ENCODE measurements around the gene C10orf88. TPM values are rescaled to one million over a fixed set of nuclear protein-coding genes. Genes with fewer than 3 reads are reported as not detected.

C10orf88 gene
- total RNA-seq, 3 donors from 2014 or later, result 5.0 to 7.4 (median 6.4) TPM

- intact Hi-C loops (cut with DNase I, micrococcal nuclease), result no loop called here
- ATAC-seq (no peak), DNase-seq (no peak)
- Histone ChIP-seq H3K36me3 (ENCODE audit: low read depth) (no peaks in the 10 kb centered on the region), H3K4me3 (no peak overlapping the region), H3K4me1 (ENCODE audit: low read depth) (no peaks in the 10 kb centered on the region), H3K9me3 (no peaks in the 10 kb centered on the region)
- no peak for TF ChIP-seq CTCF (IDR thresholded peaks at IDR 0.05)
Observed at GRCh38 chr10:122990278-122990677, 36.3 kb upstream of the C10orf88 start.

GRCh38 chr10:122988501-122988900 lies 34.5 kb upstream of the C10orf88 start:
- TF ChIP-seq CTCF (IDR thresholded peaks at IDR 0.05), result no peak
- Histone ChIP-seq H3K36me3 (ENCODE audit: low read depth) (no peaks in the 10 kb centered on the region), H3K4me1 (ENCODE audit: low read depth) (no peaks in the 10 kb centered on the region), H3K4me3 (no peak overlapping the region), H3K9me3 (no peaks in the 10 kb centered on the region)
- intact Hi-C loops (cut with DNase I, micrococcal nuclease), result no loop called here
- no peak for DNase-seq
- no peak for ATAC-seq

GRCh38 chr10:122986335-122986734 lies 32.3 kb upstream of the C10orf88 start:
- H3K4me3 ChIP-seq, result no peak overlapping the region
- no peak for DNase-seq
- no peak for TF ChIP-seq CTCF (IDR thresholded peaks at IDR 0.05)
- ATAC-seq, result no peak
- no peaks in the 10 kb centered on the region for H3K4me1 ChIP-seq (ENCODE audit: low read depth)
- H3K36me3 ChIP-seq (ENCODE audit: low read depth), result no peaks in the 10 kb centered on the region
- no peaks in the 10 kb centered on the region for H3K9me3 ChIP-seq
- intact Hi-C loops (cut with DNase I, micrococcal nuclease), result no loop called here

- Histone ChIP-seq H3K4me3 (no peak overlapping the region), H3K9me3 (no peaks in the 10 kb centered on the region), H3K4me1 (ENCODE audit: low read depth) (peaks cover 2% of the 10 kb centered on the region), H3K36me3 (ENCODE audit: low read depth) (no peaks in the 10 kb centered on the region)
- intact Hi-C loops (cut with DNase I, micrococcal nuclease), result no loop called here
- no peak for ATAC-seq
- TF ChIP-seq CTCF (IDR thresholded peaks at IDR 0.05), result no peak
- DNase-seq, result no peak
Observed at GRCh38 chr10:122984708-122985107, 30.7 kb upstream of the C10orf88 start.

GRCh38 chr10:122983898-122984297 lies 29.9 kb upstream of the C10orf88 start:
- ATAC-seq (no peak), DNase-seq (no peak)
- Histone ChIP-seq H3K4me1 (ENCODE audit: low read depth) (peaks cover 5% of the 10 kb centered on the region), H3K9me3 (no peaks in the 10 kb centered on the region), H3K4me3 (no peak overlapping the region), H3K36me3 (ENCODE audit: low read depth) (no peaks in the 10 kb centered on the region)
- intact Hi-C loops (cut with DNase I, micrococcal nuclease), result no loop called here
- no peak for TF ChIP-seq CTCF (IDR thresholded peaks at IDR 0.05)

GRCh38 chr10:122981066-122981464 lies 27.0 kb upstream of the C10orf88 start:
- ATAC-seq, result no peak
- TF ChIP-seq CTCF (IDR thresholded peaks at IDR 0.05), result no peak
- intact Hi-C loops (cut with DNase I, micrococcal nuclease), result no loop called here
- Histone ChIP-seq H3K4me3 (no peak overlapping the region), H3K9me3 (no peaks in the 10 kb centered on the region), H3K4me1 (ENCODE audit: low read depth) (peaks cover 5% of the 10 kb centered on the region), H3K36me3 (ENCODE audit: low read depth) (no peaks in the 10 kb centered on the region)
- no peak for DNase-seq

Data from mucosa of descending colon (tissue), 3 donors.